ENCODE measurements around the gene CYS1. TPM values are rescaled to one million over a fixed set of nuclear protein-coding genes. Genes with fewer than 3 reads are reported as not detected.
A peak's percentile ranks its signal among the peaks of the same experiment; 100 is the strongest.

The CYS1 gene
- total and polyA plus RNA-seq, 2 of the 13 experiments (the other 11 are each of a cell fraction or from before 2014, with no cell fraction given) = 0.04 TPM; not detected in 1

DNA sequence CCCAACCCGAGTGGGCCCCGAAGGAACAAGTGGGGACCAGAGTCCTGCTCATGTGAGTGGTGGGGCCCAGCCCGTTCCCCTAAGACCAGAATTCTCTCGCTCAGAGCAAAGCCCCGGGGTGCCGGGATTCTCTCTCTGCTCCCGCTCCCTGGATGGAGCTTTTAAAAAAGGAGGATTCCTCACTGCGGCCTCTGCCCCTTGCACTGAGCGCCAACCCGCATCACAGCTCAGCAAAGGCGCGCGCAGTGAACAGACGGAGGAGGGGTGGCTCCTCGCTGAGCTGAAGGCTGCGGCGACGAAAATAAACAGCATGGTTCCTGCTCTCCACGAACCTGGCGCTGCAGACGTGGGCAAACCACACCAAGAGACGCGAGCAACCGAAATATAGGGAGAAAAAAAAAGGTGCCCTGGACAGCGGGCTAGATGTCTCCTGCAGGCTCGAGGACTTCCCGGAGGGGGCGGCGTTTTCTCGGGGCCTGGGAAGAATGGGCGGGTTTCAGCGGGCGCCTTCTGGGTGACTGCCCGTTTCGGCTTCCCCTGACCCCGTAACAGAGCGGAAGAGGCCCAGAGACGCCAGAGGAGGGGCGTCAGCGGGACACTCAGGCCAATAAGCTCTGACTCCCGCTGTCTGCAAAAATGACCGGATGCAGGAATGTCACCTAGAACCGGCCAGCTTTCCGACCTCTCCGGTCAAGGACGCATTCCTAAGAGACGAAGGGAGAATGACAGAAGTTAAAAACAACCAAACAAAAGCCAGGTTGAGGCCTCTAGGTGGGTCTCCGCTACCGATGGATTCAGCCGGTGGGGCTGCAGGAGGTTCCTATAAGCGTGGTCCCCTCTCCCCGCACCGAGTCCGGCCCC is 37.7 kb downstream of the CYS1 start (continued):
- TF ChIP-seq, protein P1, sequence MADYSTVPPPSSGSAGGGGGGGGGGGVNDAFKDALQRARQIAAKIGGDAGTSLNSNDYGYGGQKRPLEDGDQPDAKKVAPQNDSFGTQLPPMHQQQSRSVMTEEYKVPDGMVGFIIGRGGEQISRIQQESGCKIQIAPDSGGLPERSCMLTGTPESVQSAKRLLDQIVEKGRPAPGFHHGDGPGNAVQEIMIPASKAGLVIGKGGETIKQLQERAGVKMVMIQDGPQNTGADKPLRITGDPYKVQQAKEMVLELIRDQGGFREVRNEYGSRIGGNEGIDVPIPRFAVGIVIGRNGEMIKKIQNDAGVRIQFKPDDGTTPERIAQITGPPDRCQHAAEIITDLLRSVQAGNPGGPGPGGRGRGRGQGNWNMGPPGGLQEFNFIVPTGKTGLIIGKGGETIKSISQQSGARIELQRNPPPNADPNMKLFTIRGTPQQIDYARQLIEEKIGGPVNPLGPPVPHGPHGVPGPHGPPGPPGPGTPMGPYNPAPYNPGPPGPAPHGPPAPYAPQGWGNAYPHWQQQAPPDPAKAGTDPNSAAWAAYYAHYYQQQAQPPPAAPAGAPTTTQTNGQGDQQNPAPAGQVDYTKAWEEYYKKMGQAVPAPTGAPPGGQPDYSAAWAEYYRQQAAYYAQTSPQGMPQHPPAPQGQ (CRISPR knock-in tag; IDR thresholded peaks at IDR 0.05; ENCODE audit: borderline replicate concordance) = no peak
- no peak for TF ChIP-seq KAT8 (CRISPR knock-in tag; IDR thresholded peaks at IDR 0.05)
- no peak for TF ChIP-seq CEBPZ (IDR thresholded peaks at IDR 0.05; ENCODE audit: low read length)
- TF ChIP-seq, protein P2, sequence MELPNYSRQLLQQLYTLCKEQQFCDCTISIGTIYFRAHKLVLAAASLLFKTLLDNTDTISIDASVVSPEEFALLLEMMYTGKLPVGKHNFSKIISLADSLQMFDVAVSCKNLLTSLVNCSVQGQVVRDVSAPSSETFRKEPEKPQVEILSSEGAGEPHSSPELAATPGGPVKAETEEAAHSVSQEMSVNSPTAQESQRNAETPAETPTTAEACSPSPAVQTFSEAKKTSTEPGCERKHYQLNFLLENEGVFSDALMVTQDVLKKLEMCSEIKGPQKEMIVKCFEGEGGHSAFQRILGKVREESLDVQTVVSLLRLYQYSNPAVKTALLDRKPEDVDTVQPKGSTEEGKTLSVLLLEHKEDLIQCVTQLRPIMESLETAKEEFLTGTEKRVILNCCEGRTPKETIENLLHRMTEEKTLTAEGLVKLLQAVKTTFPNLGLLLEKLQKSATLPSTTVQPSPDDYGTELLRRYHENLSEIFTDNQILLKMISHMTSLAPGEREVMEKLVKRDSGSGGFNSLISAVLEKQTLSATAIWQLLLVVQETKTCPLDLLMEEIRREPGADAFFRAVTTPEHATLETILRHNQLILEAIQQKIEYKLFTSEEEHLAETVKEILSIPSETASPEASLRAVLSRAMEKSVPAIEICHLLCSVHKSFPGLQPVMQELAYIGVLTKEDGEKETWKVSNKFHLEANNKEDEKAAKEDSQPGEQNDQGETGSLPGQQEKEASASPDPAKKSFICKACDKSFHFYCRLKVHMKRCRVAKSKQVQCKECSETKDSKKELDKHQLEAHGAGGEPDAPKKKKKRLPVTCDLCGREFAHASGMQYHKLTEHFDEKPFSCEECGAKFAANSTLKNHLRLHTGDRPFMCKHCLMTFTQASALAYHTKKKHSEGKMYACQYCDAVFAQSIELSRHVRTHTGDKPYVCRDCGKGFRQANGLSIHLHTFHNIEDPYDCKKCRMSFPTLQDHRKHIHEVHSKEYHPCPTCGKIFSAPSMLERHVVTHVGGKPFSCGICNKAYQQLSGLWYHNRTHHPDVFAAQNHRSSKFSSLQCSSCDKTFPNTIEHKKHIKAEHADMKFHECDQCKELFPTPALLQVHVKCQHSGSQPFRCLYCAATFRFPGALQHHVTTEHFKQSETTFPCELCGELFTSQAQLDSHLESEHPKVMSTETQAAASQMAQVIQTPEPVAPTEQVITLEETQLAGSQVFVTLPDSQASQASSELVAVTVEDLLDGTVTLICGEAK (IDR thresholded peaks at IDR 0.05) = no peak
- TF ChIP-seq, protein P2 (CRISPR knock-in tag; IDR thresholded peaks at IDR 0.05) = 0 out of 2 replicates have a peak, but pooled peaks have one; percentile 3
- TF ChIP-seq ZNF260 (CRISPR knock-in tag; IDR thresholded peaks at IDR 0.05; ENCODE audit: borderline replicate concordance, low read depth) = no peak
- no peak for TF ChIP-seq BCL3 (CRISPR knock-in tag; IDR thresholded peaks at IDR 0.05)
- TF ChIP-seq ZFAT (CRISPR knock-in tag; conservative IDR thresholded peaks at IDR 0.05) = no peak
- TF ChIP-seq, protein P3, sequence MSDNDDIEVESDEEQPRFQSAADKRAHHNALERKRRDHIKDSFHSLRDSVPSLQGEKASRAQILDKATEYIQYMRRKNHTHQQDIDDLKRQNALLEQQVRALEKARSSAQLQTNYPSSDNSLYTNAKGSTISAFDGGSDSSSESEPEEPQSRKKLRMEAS (IDR thresholded peaks at IDR 0.05) = no peak
- TF ChIP-seq ZSCAN25 (CRISPR knock-in tag; IDR thresholded peaks at IDR 0.05) = no peak
- TF ChIP-seq ZNF382 (CRISPR knock-in tag; IDR thresholded peaks at IDR 0.05; ENCODE audit: borderline replicate concordance) = no peak
- 0 out of 2 replicates have a peak, but pooled peaks have one; percentile 7 for TF ChIP-seq DR1 (CRISPR knock-in tag; IDR thresholded peaks at IDR 0.05)

Measured in HepG2 (cell line).